Raji (cell line): ENCODE results near the gene DSE.

Experiments used
- POLR2A ChIP-seq: IDR thresholded peaks from 2 replicates; pipeline ENCODE4 v1.6.1; 2011; ENCODE audit warnings: low read depth, low read length, control low read depth; ENCODE audit not compliant: insufficient read depth

Gene DSE

DNA sequence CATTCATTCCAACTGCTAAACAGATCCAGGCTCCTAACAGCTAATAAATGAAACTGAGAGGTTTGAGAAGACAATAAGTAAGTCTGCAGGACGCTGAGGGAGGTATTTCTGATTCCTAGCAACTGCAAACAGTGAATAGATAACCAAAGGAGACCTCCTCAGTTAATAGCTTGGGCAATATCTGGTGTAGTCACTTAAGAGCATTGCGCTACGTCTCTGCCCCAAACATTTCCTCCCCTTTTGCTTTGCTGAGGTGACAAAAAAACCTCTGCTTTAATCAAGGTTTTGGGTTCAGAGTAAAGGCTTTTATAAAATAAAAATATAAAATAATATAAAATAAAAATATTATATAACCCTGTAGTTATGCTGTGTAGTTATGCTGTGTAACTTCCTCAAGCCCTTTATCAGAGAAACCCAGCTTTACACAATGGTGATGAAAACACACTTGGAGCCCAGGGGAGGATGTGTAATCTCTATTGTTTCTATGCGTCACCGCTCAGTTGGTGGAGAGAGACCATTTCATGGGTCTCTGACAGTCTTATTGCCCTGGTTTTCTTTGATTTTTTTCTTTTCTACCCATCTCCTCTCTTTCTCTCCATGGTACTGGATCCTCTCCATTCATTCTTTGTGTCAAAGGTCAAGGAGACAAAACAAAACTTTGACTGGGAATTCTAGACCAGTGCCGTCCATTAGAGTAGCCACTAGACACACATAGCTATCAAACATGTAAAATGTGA lies 121.8 kb downstream of the DSE start:
- no peak for TF ChIP-seq POLR2A
